Iris pigment epithelial cell (primary cell): ENCODE results near the gene FAM13A.

Experiments
- DNase-seq: peaks from one replicate; pipeline ENCODE4 v3.0.0-alpha.2; 2011; ENCODE audit warnings: low read depth

FAM13A gene

DNA sequence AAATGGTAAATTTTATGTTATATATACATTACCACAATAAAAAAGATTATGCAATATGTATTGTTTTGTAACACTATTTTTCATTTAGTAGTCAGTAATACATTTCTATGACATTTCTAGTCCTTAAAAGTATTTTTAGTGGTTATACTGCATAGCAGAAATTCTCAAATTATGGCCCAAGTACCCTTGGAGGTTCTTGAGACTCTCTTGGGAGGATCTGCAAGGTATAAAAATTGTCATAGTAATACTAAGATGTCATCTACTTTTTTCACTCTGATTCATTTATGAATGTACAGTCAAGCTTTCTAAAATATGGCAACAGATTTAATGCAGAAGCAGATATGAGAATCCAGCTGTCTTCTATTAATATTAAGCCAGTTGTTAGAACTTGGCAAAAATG is 220.8 kb downstream of the FAM13A start:
- DNase-seq = no peak

DNA sequence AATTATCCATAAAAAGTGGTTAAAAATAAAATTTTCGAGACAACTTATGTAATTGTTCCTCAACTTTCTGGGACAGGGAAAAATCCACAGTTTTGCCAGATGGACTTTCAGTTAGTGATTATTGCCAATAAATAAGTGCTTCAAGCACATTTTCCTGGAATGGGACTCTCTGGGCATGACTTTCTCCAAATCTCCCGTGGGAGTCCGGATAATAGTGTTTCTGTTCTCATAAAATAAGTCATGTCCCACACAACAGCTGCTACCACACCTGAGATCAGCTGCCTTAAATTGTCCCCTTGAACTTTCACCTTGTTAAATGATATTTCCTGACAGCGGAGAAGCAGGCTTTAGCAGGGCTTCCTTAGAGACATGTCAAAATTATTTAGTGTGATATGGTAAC is 226.0 kb downstream of the FAM13A start:
- no peak for DNase-seq

GRCh38 chr4:88830598-88830997 is 226.4 kb downstream of the FAM13A start:
- no peak for DNase-seq

- peak; percentile 60 for DNase-seq
Measured at GRCh38 chr4:88828842-88829571, 228.0 kb downstream of the FAM13A start.

DNA sequence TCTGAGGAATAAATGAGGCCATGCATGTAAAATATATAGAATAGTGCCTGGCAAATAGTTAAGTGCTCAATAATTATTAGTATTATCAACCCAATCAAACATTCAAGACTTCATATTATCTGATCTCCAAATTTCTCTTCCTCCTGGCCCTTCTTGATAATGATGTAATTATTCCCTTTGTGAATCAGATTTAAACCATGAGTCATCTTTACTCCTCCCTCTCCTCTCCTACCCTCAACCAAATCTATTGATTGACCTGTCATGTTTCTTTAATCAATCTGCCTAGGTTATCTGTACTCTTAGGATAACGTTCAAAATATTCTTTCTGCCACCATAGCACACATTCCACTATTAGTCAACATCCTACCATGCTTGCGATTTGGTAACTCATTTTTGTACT is 229.5 kb downstream of the FAM13A start:
- no peak for DNase-seq

DNA sequence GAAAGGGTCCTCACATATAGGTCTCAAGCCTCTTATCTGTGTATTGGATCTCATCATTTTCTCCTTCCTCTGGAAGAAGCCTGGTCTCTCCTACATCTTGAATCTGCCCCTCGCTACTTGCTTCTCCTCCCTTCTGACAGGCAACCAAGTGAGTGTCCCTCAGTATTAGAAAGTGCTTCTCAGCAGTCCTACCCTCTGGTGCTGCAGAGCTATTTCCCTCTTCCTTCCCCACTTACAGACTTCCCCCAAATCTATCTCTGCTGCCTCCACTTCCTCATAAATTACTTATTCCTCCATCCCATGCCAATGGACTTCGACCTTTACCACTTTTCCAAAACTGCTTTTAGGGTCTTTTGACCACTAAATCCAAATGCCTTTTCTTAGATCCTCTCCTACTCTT is 230.2 kb downstream of the FAM13A start:
- DNase-seq = no peak

GRCh38 chr4:88825931-88826330 is 231.1 kb downstream of the FAM13A start:
- DNase-seq = no peak

DNA sequence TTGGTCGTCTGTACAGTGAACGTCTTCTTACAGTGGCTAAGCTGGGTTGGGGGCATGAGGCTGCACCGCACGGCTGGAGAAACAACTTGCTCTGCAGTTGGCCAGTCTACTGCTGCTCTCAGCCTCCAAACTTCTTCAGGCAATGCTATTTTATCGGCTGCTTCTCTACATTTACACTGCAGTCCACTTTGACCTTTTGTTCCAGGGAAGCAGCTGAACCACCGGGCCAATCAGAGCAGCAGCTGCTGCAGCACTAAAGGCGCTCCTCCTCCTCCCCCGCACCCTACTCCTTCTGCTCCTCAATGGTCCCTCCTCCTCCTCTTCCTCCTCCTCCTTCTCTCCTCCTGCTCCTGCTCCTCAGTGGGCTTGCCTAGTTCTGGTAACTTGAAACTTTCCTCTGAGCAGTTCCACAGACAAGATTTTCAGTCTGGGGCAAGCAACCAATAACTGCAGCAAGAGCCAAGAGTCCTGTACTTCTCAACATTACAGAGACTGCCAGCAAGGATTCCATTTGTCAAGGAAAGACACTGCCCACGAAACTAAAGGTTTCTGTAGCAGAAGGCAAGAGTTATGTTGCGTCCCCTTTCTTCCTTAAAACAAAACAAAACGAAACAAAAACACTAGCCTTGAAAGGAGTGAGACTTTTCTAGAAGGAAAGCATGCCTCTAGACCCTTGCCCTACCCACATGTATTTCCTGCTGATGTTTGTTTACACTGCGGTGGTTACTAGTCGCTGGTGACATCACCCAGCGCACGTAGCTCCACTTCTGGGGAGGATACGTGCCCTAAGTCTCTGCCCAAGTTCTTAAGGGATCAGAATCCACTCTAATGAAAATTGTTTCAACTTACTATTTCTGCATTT is 233.7 kb downstream of the FAM13A start:
- DNase-seq = peak; percentile 99

GRCh38 chr4:88822034-88822789 is 234.8 kb downstream of the FAM13A start:
- DNase-seq = no peak

DNA sequence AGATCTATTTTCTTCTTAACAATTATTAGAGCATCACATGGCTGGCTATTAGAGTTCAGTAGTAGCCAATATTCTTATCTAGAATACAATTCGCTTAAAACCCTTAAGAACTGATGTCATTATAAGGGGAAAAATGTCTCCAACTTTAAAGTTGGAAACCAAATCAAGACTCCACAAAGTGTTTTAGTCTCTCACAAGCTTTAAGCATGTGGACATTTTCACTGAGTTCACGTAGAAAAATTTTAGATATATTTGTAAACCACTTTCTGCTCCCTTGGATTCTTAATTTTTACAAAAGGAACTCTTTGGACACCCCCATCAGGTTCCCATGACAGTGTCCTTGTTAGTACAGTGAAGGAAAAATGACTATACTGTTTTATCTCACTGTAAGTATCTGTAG is 235.5 kb downstream of the FAM13A start:
- no peak for DNase-seq

DNA sequence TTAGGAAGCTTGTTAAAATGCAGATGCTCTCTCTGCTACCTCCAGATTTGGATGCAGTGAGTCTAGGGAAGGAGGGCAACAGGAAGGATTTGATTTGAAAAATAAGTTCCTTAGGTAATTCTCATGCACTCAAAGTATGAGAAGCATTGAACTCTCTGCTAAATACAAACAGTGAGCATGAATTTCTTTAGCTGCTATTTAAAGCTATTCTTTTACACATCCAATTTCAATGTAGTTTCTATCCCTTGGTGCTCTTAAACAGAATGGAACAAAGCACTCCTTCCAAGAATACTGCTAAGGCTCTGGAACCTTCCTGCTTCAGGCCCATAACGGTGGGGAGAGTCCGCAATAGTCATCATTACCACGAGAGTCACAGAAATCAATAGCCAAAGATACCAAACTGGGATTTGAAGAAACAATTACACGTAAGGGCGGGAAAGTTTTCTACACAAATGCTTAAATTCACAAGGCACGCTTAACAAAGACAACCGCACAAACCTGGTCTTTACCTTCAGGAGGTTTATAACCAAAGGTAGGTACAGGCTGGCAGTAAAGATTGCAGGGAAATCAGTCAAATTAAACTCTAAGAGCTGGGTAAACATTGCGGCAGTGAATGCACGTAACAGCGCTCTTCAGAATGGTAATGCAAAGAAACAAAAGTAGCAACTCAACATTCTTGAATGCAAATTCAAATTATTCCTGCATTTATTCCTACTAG is 236.1 kb downstream of the FAM13A start:
- no peak for DNase-seq

DNA sequence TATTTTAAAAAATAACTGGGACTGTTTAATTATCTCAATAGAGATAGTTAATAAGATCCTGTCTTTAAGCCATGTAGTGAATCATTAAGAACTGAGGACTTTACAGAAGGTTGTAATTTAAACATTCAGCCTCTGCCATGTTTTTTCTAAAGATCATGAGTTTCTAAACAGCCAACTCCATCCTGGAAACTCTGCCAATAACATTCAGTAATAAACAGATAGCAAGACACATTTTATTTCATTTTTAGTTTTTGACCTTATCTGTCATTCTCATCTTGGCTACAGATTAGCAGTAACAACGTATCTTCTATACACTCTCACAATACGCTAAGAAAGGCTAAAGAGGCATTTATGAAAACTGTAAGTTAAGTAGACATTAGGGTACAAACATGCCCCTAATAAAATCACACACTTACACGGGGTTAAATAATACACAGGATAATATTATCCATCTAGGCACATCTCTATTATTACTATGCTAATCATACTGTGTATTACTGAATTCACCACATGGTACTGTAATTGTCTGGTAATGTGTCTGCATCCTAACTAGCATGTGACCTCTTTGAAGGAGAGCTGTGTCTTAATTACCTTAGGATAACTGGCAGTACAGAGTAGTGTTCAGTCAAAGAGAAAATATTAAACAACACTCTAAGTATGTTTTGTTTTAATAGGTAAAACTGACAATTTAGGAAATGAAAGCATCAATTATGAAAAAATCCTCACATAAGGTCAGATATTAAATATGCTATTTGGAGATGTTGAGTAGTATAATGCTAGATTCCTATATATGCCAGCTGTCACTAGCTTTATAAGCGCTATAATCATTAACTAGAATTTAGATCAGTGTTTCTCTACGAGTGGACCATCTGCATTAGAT is 236.9 kb downstream of the FAM13A start:
- DNase-seq = no peak

- peak; percentile 62 for DNase-seq
Measured at GRCh38 chr4:88818631-88819470, 238.1 kb downstream of the FAM13A start.

- DNase-seq = no peak
Measured at GRCh38 chr4:88817740-88818139, 239.2 kb downstream of the FAM13A start.

- no peak for DNase-seq
Measured at GRCh38 chr4:88816360-88816759, 240.6 kb downstream of the FAM13A start.

GRCh38 chr4:88814043-88814617 is 242.9 kb downstream of the FAM13A start:
- no peak for DNase-seq

GRCh38 chr4:88813013-88813412 is 244.0 kb downstream of the FAM13A start:
- DNase-seq = no peak

- no peak for DNase-seq
Measured at GRCh38 chr4:88812420-88812819, 244.6 kb downstream of the FAM13A start.

DNA sequence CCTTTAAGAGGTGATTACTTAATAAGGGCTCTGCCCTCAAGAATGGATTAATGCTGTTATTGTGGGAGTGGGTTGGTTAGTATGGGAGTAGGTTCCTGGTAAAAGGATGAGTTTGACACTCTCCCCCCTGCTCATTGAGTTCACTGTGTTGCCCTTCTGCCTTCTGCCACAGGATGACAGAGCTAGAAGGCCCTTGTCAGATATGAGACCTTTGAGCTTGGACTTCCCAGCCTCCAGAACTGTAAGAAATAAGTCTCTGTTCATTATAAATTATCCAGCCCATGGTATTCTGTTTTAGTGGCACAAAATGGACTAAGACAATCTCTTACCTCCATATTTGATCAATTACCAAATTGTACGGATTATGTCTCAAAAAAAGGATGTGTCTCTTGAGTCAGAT is 245.1 kb downstream of the FAM13A start:
- DNase-seq = no peak

DNA sequence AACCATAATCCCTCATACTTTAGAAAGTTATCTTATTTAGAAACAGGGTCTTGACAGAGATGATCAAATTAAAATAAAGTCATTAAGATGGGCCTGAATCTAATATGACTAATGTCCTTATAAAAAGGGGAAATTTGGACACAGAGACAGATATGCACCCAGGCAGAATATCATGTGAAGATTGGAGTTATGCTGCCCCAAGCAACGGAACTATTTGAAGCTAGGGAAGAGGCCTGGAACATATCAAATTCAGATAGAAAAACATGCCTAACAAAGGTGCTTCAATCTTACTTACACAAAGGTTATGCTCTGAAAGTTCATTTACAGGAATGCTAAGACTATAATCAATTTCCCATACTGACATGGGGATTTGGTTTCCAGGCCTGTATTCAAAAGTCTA is 246.7 kb downstream of the FAM13A start:
- no peak for DNase-seq
